Osteoblast (primary cell): ENCODE results near the gene SPEM2. TPM values are rescaled to one million over a fixed set of nuclear protein-coding genes. Genes with fewer than 3 reads are reported as not detected.

Experiments used
- DNase-seq: peaks from one replicate; pipeline ENCODE4 v3.0.0; 2011; ENCODE audit warnings: low spot score, mixed read lengths; ENCODE audit not compliant: insufficient read length; ENCODE audit errors: missing footprints
- H2AFZ ChIP-seq: 2 replicates; pipeline ENCODE4 v1.6.0; 2011; ENCODE audit warnings: mild to moderate bottlenecking, low read length
- H3K27ac ChIP-seq: 2 replicates; pipeline ENCODE4 v1.5.1; 2011; ENCODE audit warnings: mild to moderate bottlenecking, low read depth, low read length, moderate library complexity
- H3K27me3 ChIP-seq: 2 replicates; pipeline ENCODE4 v1.6.0; 2012; ENCODE audit warnings: mild to moderate bottlenecking, control low read depth, inconsistent platforms, low read length, moderate library complexity; ENCODE audit not compliant: insufficient read depth
- H3K36me3 ChIP-seq: 2 replicates; pipeline ENCODE4 v1.5.1; 2011; ENCODE audit warnings: mild to moderate bottlenecking, low read length, control low read depth, moderate library complexity; ENCODE audit not compliant: insufficient read depth
- H3K4me1 ChIP-seq: 2 replicates; pipeline ENCODE4 v1.5.1; 2011; ENCODE audit warnings: mild to moderate bottlenecking, low read length, control low read depth, moderate library complexity; ENCODE audit not compliant: insufficient read depth
- H3K4me2 ChIP-seq: 2 replicates; pipeline ENCODE4 v1.6.0; 2011; ENCODE audit warnings: mild to moderate bottlenecking, low read length; ENCODE audit not compliant: insufficient read depth
- H3K4me3 ChIP-seq: fragments of 200-600 bp; sonication (generic); 3 replicates; pipeline ENCODE4 v1.5.1; 2012; ENCODE audit warnings: mild to moderate bottlenecking, low read length, inconsistent platforms; ENCODE audit not compliant: insufficient read depth
- H3K79me2 ChIP-seq: 2 replicates; pipeline ENCODE4 v1.6.0; 2012; ENCODE audit warnings: mild to moderate bottlenecking, low read length, control low read depth, inconsistent platforms; ENCODE audit not compliant: insufficient read depth
- H3K9me3 ChIP-seq: 2 replicates; pipeline ENCODE4 v1.5.1; 2011; ENCODE audit warnings: low read depth, low read length, control low read depth
- H4K20me1 ChIP-seq: 2 replicates; pipeline ENCODE4 v1.6.0; 2012; ENCODE audit warnings: mild to moderate bottlenecking, low read length, control low read depth; ENCODE audit not compliant: insufficient read depth
- total RNA-seq: library from RNA; depleted of rRNA; stranded (reverse); fragments of >200 nt; gene quantifications from 2 replicates; pipeline ENCODE4 v1.2.3, GENCODE V29; 2012
- TF ChIP-seq, protein P1 (sequence below): IDR thresholded peaks from 2 replicates; pipeline ENCODE4 v1.5.1; 2011; ENCODE audit warnings: mild to moderate bottlenecking, low read depth, low read length, moderate library complexity; ENCODE audit errors: extremely low read depth

The SPEM2 gene
- total RNA-seq, 1 donor: not detected

DNA sequence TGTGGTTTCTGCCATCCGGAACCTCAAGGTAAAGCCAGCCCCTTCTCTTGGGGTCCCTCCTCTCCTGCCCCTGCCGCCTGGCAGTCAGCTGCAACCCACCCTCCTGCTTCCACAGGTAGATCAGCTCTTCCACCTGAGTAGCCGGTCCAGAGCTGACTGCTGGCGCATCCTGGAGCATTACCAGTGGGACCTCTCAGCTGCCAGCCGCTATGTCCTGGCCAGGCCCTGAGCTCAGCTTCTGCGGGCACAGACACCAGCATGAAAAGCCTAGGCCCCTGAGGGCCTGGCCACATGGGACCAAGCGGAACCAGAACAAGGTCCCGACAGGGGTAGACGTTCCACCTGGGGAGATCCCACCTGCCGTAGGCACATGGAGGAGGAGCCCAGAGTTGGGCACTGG, 36.6 kb upstream of the SPEM2 start:
- Histone ChIP-seq H3K4me2 (no peak overlapping the region), H3K4me3 (no peak overlapping the region), H3K27ac (no peak overlapping the region), H3K4me1 (peaks cover 9% of the 10 kb centered on the region), H3K27me3 (peaks cover 3% of the 10 kb centered on the region), H4K20me1 (peaks cover 2% of the 10 kb centered on the region), H3K79me2 (peaks cover 5% of the 10 kb centered on the region), H2AFZ (no peak overlapping the region), H3K36me3 (peaks cover 37% of the 10 kb centered on the region), H3K9me3 (no peaks in the 10 kb centered on the region)
- DNase-seq: peak; percentile 41
- TF ChIP-seq, protein P1, sequence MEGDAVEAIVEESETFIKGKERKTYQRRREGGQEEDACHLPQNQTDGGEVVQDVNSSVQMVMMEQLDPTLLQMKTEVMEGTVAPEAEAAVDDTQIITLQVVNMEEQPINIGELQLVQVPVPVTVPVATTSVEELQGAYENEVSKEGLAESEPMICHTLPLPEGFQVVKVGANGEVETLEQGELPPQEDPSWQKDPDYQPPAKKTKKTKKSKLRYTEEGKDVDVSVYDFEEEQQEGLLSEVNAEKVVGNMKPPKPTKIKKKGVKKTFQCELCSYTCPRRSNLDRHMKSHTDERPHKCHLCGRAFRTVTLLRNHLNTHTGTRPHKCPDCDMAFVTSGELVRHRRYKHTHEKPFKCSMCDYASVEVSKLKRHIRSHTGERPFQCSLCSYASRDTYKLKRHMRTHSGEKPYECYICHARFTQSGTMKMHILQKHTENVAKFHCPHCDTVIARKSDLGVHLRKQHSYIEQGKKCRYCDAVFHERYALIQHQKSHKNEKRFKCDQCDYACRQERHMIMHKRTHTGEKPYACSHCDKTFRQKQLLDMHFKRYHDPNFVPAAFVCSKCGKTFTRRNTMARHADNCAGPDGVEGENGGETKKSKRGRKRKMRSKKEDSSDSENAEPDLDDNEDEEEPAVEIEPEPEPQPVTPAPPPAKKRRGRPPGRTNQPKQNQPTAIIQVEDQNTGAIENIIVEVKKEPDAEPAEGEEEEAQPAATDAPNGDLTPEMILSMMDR: no peak

DNA sequence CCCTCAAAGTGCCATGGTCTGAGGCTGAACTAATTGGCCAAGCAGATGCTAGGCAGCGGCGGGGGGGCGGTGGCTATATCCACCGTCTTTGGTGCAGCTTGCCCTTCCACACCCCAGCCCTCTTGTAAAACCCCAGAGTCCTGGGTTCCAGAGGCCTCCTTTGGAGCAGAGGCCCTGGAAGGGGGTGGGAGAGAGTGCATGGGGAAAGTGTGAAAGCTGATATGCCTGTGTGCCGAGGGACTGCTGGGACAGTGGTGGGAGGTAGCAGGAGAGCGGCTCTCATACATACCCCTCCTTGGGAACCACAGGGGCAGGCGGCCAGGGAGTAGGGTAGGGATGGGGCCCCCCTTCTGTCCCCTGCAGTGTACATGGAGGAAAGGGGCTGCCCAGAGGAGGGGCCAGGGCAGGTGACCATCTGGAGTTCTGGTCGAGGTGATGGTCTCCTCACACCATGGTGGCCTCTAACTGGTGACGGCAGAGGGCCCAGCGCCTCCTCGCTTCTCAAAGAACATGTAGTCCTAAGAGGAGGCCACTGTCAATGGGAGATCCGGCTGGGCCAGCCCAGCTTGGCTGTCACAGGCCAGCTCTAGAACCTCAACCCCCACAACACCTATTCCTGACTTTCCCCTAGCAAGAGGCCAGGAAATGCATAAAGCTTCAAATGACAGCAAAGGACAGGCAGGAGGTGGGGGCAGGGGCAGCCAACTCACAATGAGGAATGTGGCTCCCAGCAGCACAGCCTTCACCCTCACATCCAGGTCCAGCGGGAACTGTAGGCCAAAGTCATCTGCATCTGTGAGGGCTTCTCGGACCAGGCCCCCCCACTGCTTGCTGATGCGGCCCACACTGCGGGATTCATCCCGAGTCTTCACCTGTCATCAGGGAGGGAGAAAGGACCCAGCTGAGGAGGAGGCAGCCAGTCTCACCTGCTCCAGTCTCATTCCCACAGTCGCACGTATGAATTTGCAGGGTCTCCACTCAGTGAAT, 35.2 kb upstream of the SPEM2 start:
- Histone ChIP-seq H3K79me2 (peaks cover 7% of the 10 kb centered on the region), H2AFZ (no peak overlapping the region), H3K9me3 (no peaks in the 10 kb centered on the region), H4K20me1 (peaks cover 2% of the 10 kb centered on the region), H3K4me2 (no peak overlapping the region), H3K27me3 (no peaks in the 10 kb centered on the region), H3K27ac (no peak overlapping the region), H3K4me3 (no peak overlapping the region), H3K36me3 (peaks cover 37% of the 10 kb centered on the region), H3K4me1 (peaks cover 11% of the 10 kb centered on the region)
- TF ChIP-seq, protein P1: no peak
- DNase-seq: peak; percentile 55

DNA sequence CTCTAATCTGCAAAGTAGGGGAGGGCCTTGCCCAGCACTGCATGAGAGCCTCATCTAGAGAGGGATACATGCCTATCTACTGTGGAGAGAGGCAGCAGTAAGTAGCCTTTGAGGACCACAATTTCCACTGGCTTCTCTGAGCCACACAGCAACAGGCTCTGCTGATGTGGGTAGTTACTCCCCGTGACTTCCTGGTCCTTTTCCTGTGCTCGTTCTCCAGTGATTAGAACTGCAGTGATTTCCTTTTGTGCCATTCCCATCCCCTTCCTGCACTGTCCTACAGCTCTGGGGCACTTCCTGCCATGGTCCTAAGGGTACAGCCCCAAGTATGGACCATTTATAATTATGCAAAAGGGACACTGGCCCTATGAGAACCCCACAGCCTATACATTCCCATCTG, 34.1 kb upstream of the SPEM2 start:
- H3K27me3 ChIP-seq: no peaks in the 10 kb centered on the region
- no peaks in the 10 kb centered on the region for H3K9me3 ChIP-seq
- H3K4me2 ChIP-seq: no peak overlapping the region
- H3K79me2 ChIP-seq: peaks cover 7% of the 10 kb centered on the region
- H3K36me3 ChIP-seq: peaks cover 37% of the 10 kb centered on the region
- H3K4me1 ChIP-seq: peaks cover 11% of the 10 kb centered on the region
- no peak overlapping the region for H2AFZ ChIP-seq
- TF ChIP-seq, protein P1: no peak
- no peak overlapping the region for H3K4me3 ChIP-seq
- H4K20me1 ChIP-seq: peaks cover 2% of the 10 kb centered on the region
- peak; percentile 32 for DNase-seq
- no peak overlapping the region for H3K27ac ChIP-seq
